Neural cell (in vitro differentiated cells): ENCODE measurements around the gene CKM. TPM values are rescaled to one million over a fixed set of nuclear protein-coding genes. Genes with fewer than 3 reads are reported as not detected.

Source experiments
- H2AFZ ChIP-seq: fragments of 200-600, 300-800 bp; sonication (generic), shearing (Covaris generic); 2 replicates; pipeline ENCODE4 v1.6.0; 2014; ENCODE audit warnings: low read depth, mild to moderate bottlenecking, antibody characterized with exemption, low read length, moderate library complexity
- H3F3A ChIP-seq: fragments of 200-600 bp; shearing (Covaris generic); 2 replicates; pipeline ENCODE4 v1.6.1; 2016; ENCODE audit warnings: mild to moderate bottlenecking, moderate library complexity, mixed read lengths, antibody characterized with exemption, low read length; ENCODE audit not compliant: insufficient read depth, poor library complexity, severe bottlenecking
- H3K27ac ChIP-seq: fragments of 200-600, 300-800 bp; sonication (generic), shearing (Covaris generic); 2 replicates; pipeline ENCODE4 v1.5.1; 2014; ENCODE audit warnings: mild to moderate bottlenecking, low read length, moderate library complexity
- H3K27me3 ChIP-seq: fragments of 300-800, 200-600 bp; sonication (generic), shearing (Covaris generic); 2 replicates; pipeline ENCODE4 v1.6.0; 2014; ENCODE audit warnings: mild to moderate bottlenecking, low read depth, low read length, moderate library complexity; ENCODE audit not compliant: insufficient read depth
- H3K36me3 ChIP-seq: fragments of 300-800, 200-600 bp; sonication (generic), shearing (Covaris generic); 2 replicates; pipeline ENCODE4 v1.5.1; 2014; ENCODE audit warnings: mild to moderate bottlenecking, antibody characterized with exemption, low read length, moderate library complexity; ENCODE audit not compliant: insufficient read depth
- H3K4me2 ChIP-seq: fragments of 300-800, 200-600 bp; sonication (generic), shearing (Covaris generic); 2 replicates; pipeline ENCODE4 v1.6.0; 2014; ENCODE audit warnings: mild to moderate bottlenecking, low read length
- H3K4me3 ChIP-seq: fragments of 300-800, 200-600 bp; sonication (generic), shearing (Covaris generic); 2 replicates; pipeline ENCODE4 v1.5.1; 2014; ENCODE audit warnings: mild to moderate bottlenecking, low read length, moderate library complexity
- H3K79me2 ChIP-seq: fragments of 200-600 bp; shearing (Covaris generic); replicated peaks from 2 replicates; pipeline ENCODE4 v1.6.0; 2014; ENCODE audit warnings: mild to moderate bottlenecking, low read length, moderate library complexity; ENCODE audit not compliant: insufficient read depth
- H3K9ac ChIP-seq: fragments of 300-800, 200-600 bp; sonication (generic), shearing (Covaris generic); 2 replicates; pipeline ENCODE4 v1.6.1; 2016; ENCODE audit warnings: mild to moderate bottlenecking, low read length, mixed read lengths
- H3K9me2 ChIP-seq: fragments of 200-600 bp; shearing (Covaris generic); 2 replicates; pipeline ENCODE4 v1.6.1; 2016; ENCODE audit warnings: mild to moderate bottlenecking, low read length, mixed read lengths; ENCODE audit not compliant: insufficient read depth
- H3K9me3 ChIP-seq: fragments of 200-600, 300-800 bp; sonication (generic), shearing (Covaris generic); 2 replicates; pipeline ENCODE4 v1.6.1; 2016; ENCODE audit warnings: mild to moderate bottlenecking, mixed run types, low read length, moderate library complexity, mixed read lengths
- H4K20me1 ChIP-seq: fragments of 200-600 bp; shearing (Covaris generic); 2 replicates; pipeline ENCODE4 v1.6.1; 2016; ENCODE audit warnings: mild to moderate bottlenecking, mixed run types; ENCODE audit not compliant: insufficient read depth
- CTCF ChIP-seq: fragments of 450-650 bp; IDR thresholded peaks from 2 replicates; pipeline ENCODE4 v1.5.1; 2014; ENCODE audit warnings: antibody characterized with exemption, mild to moderate bottlenecking, moderate library complexity; ENCODE audit not compliant: poor library complexity, severe bottlenecking
- EP300 ChIP-seq: fragments of 450-650 bp; conservative IDR thresholded peaks from 2 replicates; pipeline ENCODE4 v1.6.1; 2014; ENCODE audit warnings: antibody characterized with exemption, mild to moderate bottlenecking, moderate library complexity; ENCODE audit not compliant: poor library complexity, severe bottlenecking
- EZH2 ChIP-seq: fragments of 200-600, 300-800 bp; shearing (Covaris generic), sonication (generic); IDR thresholded peaks from 2 replicates; pipeline ENCODE4 v1.6.1; 2014; ENCODE audit warnings: antibody characterized with exemption, low read length, borderline replicate concordance, mild to moderate bottlenecking; ENCODE audit not compliant: insufficient read depth, poor library complexity, severe bottlenecking
- MXI1 ChIP-seq: fragments of 450-650 bp; conservative IDR thresholded peaks from 2 replicates; pipeline ENCODE4 v1.6.1; 2014; ENCODE audit warnings: antibody characterized with exemption, mild to moderate bottlenecking; ENCODE audit not compliant: poor library complexity, severe bottlenecking
- POLR2AphosphoS5 ChIP-seq: IDR thresholded peaks from 2 replicates; pipeline ENCODE4 v1.6.1; 2012
- RAD21 ChIP-seq: fragments of 450-650 bp; conservative IDR thresholded peaks from 2 replicates; pipeline ENCODE4 v1.6.1; 2014; ENCODE audit warnings: antibody characterized with exemption, mild to moderate bottlenecking, moderate library complexity
- REST ChIP-seq: IDR thresholded peaks from 2 replicates; pipeline ENCODE4 v1.6.1; 2012; ENCODE audit warnings: borderline replicate concordance
- SMC3 ChIP-seq: fragments of 450-650 bp; conservative IDR thresholded peaks from 2 replicates; pipeline ENCODE4 v1.6.1; 2014; ENCODE audit warnings: antibody characterized with exemption, mild to moderate bottlenecking, moderate library complexity; ENCODE audit not compliant: poor library complexity
- TAF1 ChIP-seq: IDR thresholded peaks from 2 replicates; pipeline ENCODE4 v1.6.1; 2012; ENCODE audit warnings: low read depth
- polyA plus RNA-seq: library from polyadenylated mRNA; depleted of rRNA; stranded (reverse); fragments of >200 nt; gene quantifications from 2 replicates; pipeline ENCODE4 v1.2.3, GENCODE V29; 2014

The CKM gene
- polyA plus RNA-seq, 1 donor from 2014 or later: 0.14 TPM

- Histone ChIP-seq H3K4me2 (no peak overlapping the region), H3K27me3 (no peaks in the 10 kb centered on the region), H3F3A (no peaks in the 10 kb centered on the region), H3K9ac (no peak overlapping the region), H3K36me3 (no peaks in the 10 kb centered on the region), H4K20me1 (no peaks in the 10 kb centered on the region), H3K27ac (no peak overlapping the region), H3K79me2 (no peaks in the 10 kb centered on the region), H3K9me2 (no peaks in the 10 kb centered on the region), H3K9me3 (no peaks in the 10 kb centered on the region), H3K4me3 (no peak overlapping the region), H2AFZ (no peak overlapping the region)
- TF ChIP-seq RAD21: no peak
- TF ChIP-seq REST: no peak
- no peak for TF ChIP-seq EP300
- no peak for TF ChIP-seq SMC3
- no peak for TF ChIP-seq POLR2AphosphoS5
- TF ChIP-seq EZH2: no peak
- TF ChIP-seq CTCF: no peak
- no peak for TF ChIP-seq TAF1
- no peak for TF ChIP-seq MXI1
Observed at GRCh38 chr19:45275370-45275971, 47.2 kb downstream of the CKM start.

- Histone ChIP-seq H3K9ac (no peak overlapping the region), H3K9me3 (no peaks in the 10 kb centered on the region), H2AFZ (no peak overlapping the region), H3K4me2 (no peak overlapping the region), H3F3A (no peaks in the 10 kb centered on the region), H3K4me3 (no peak overlapping the region), H4K20me1 (no peaks in the 10 kb centered on the region), H3K27ac (no peak overlapping the region), H3K9me2 (no peaks in the 10 kb centered on the region), H3K27me3 (no peaks in the 10 kb centered on the region), H3K79me2 (no peaks in the 10 kb centered on the region), H3K36me3 (no peaks in the 10 kb centered on the region)
- TF ChIP-seq POLR2AphosphoS5 (no peak), EP300 (no peak), SMC3 (no peak), MXI1 (no peak), TAF1 (no peak), EZH2 (no peak), CTCF (no peak), REST (no peak), RAD21 (no peak)
Observed at GRCh38 chr19:45273521-45273855, 49.2 kb downstream of the CKM start.
